WERI-Rb-1 (cell line): Measurements from ENCODE around the gene RET.

Experiments used
- DNase-seq: peaks from one replicate; pipeline ENCODE4 v3.0.0-alpha.2; 2020
- H3K27ac ChIP-seq: fragments of 250-450 bp; sonication (Bioruptor Pico); 2 replicates; pipeline ENCODE4 v1.5.1; 2020; ENCODE audit warnings: mild to moderate bottlenecking, moderate library complexity
- H3K27me3 ChIP-seq: fragments of 250-450 bp; sonication (Bioruptor Pico); 2 replicates; pipeline ENCODE4 v1.5.1; 2021; ENCODE audit warnings: mild to moderate bottlenecking, low read depth, moderate library complexity; ENCODE audit not compliant: insufficient read depth, severe bottlenecking
- H3K36me3 ChIP-seq: fragments of 250-450 bp; sonication (Bioruptor Pico); 2 replicates; pipeline ENCODE4 v1.5.1; 2020; ENCODE audit warnings: mild to moderate bottlenecking, moderate library complexity
- H3K4me3 ChIP-seq: 2 replicates; pipeline ENCODE4 v1.5.1; 2011; ENCODE audit warnings: low read depth, mild to moderate bottlenecking, control low read depth, low read length
- H3K9me3 ChIP-seq: fragments of 250-450 bp; sonication (Bioruptor Pico); 2 replicates; pipeline ENCODE4 v1.5.1; 2021; ENCODE audit warnings: mild to moderate bottlenecking, moderate library complexity; ENCODE audit not compliant: severe bottlenecking
- TF ChIP-seq, protein P1 (sequence below): IDR thresholded peaks from 2 replicates; pipeline ENCODE4 v1.5.1; 2011; ENCODE audit warnings: low read depth, mild to moderate bottlenecking, control low read depth, inconsistent platforms, low read length

RET gene

DNA sequence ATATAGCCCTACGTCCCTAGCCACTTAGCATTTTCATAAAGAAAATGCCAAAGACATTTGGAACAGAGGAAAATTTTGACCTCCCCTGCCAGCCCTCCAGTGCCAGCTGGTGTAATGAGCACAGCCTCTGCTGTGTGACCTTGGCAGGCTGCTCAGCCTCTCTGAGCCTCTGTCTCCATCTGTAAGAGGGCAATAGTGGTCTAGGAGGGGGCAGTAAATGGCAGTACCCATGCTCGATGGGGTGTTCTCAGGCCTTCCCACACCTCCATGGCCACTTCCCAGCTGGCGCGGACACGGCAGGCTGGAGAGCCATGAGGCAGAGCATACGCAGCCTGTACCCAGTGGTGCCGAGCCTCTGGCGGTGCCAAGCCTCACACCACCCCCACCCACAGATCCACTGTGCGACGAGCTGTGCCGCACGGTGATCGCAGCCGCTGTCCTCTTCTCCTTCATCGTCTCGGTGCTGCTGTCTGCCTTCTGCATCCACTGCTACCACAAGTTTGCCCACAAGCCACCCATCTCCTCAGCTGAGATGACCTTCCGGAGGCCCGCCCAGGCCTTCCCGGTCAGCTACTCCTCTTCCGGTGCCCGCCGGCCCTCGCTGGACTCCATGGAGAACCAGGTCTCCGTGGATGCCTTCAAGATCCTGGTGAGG, 37.3 kb downstream of the RET start:
- Histone ChIP-seq H3K4me3 (no peak overlapping the region), H3K9me3 (no peaks in the 10 kb centered on the region), H3K27ac (no peak overlapping the region), H3K27me3 (peaks cover 99% of the 10 kb centered on the region), H3K36me3 (no peaks in the 10 kb centered on the region)
- TF ChIP-seq, protein P1, sequence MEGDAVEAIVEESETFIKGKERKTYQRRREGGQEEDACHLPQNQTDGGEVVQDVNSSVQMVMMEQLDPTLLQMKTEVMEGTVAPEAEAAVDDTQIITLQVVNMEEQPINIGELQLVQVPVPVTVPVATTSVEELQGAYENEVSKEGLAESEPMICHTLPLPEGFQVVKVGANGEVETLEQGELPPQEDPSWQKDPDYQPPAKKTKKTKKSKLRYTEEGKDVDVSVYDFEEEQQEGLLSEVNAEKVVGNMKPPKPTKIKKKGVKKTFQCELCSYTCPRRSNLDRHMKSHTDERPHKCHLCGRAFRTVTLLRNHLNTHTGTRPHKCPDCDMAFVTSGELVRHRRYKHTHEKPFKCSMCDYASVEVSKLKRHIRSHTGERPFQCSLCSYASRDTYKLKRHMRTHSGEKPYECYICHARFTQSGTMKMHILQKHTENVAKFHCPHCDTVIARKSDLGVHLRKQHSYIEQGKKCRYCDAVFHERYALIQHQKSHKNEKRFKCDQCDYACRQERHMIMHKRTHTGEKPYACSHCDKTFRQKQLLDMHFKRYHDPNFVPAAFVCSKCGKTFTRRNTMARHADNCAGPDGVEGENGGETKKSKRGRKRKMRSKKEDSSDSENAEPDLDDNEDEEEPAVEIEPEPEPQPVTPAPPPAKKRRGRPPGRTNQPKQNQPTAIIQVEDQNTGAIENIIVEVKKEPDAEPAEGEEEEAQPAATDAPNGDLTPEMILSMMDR: no peak
- DNase-seq: no peak

DNA sequence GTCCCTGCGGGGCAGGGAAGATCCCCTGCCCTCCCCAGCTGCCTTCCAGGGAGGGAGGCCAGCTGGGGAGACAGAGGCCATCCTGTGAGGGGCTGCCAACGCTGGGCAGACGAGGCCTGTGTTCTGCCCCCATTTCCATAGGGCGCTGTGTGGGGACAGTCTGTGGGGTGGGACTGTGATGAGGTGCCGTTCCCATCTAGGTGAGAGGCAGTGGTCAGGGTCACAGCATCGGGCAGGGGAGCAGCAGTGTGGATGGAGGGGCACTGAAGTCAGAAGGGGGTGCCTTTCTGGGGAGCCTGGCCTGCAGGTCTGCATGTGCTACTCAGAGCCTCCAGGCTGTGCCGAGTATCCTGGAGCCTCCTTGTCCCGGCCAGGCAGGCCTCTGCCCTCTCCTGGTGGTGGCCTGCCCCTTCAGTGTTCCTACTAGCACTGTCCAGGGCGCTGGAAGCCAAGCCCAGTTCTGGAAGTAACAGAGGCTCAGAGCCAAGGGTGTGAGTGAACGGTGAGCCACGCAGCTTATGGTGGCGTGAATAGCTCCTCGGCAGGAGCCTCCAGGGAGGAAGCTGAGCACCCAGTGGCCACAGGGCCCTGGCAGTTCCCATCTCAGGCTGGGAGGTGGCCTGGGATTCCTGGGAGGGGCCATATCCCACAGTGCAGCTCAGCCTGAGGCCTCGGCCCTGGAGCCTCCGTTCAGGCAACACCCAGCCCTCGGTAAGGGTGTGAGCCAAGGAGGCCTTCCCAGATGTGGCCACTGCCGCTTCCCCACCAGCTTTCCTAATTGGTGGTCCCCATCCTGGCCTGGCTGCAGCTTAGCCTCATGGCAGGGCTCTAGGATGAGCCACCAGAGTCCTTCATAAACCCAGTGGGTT, 38.1 kb downstream of the RET start:
- Histone ChIP-seq H3K27ac (no peak overlapping the region), H3K9me3 (no peaks in the 10 kb centered on the region), H3K36me3 (no peaks in the 10 kb centered on the region), H3K27me3 (peaks cover 100% of the 10 kb centered on the region), H3K4me3 (no peak overlapping the region)
- TF ChIP-seq, protein P1: no peak
- no peak for DNase-seq

DNA sequence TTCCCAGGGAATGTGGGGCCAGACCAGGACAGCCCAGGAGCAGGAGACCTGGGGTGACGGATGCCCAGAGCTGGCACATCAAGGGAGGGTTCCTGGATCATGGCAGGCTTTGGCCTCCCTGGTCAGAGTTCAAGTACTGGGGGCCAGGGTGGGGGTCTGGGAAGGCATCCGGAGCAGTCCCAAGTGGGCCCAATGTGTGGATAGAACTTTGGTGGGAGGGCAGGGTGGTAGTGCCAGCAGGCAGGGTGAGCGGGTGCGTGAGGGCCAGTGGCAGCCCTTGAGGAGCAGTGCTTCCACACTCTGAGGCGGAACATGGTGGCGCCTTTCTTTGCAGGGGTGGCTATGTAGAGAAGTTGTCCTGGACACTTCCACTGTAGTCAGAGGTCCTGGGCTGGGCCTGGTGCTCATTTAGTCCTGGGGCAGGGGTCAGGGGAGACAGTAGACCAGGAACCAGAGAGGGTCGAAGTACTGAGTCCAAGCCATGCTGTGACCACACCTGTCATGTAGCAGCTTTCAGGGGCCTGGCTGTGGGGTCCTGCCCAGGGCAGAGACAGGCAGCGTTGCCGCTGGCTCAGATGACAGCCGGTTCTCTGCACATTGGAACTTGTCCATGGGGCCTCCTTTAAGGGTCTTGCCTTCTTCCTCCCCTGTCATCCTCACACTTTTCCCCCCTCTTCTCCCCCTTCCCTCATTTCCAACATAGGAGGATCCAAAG, 39.2 kb downstream of the RET start:
- no peak overlapping the region for H3K27ac ChIP-seq

DNA sequence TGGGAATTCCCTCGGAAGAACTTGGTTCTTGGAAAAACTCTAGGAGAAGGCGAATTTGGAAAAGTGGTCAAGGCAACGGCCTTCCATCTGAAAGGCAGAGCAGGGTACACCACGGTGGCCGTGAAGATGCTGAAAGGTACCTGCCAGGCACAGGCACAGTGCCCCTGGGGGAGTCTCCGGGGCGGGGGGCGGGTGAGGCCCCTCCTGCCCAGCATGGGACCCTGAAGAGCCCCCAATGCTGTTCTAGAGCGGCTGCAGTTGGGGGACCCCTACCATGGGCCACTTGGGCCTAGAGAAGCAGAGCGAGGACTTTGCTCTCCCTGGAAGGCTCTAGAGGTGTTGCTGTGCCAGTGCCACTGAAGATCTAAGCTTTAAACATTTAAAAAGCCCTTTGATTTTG, 39.7 kb downstream of the RET start:
- TF ChIP-seq, protein P1: no peak
- DNase-seq: no peak
- Histone ChIP-seq H3K27ac (no peak overlapping the region), H3K36me3 (no peaks in the 10 kb centered on the region), H3K27me3 (peaks cover 90% of the 10 kb centered on the region), H3K9me3 (no peaks in the 10 kb centered on the region), H3K4me3 (no peak overlapping the region)

More for the DNA sequence above, 39.2 kb downstream of the RET start:
- no peak for DNase-seq
- TF ChIP-seq, protein P1: no peak
- H3K27me3 ChIP-seq: peaks cover 96% of the 10 kb centered on the region
- no peak overlapping the region for H3K4me3 ChIP-seq
- no peaks in the 10 kb centered on the region for H3K9me3 ChIP-seq
- H3K36me3 ChIP-seq: no peaks in the 10 kb centered on the region

DNA sequence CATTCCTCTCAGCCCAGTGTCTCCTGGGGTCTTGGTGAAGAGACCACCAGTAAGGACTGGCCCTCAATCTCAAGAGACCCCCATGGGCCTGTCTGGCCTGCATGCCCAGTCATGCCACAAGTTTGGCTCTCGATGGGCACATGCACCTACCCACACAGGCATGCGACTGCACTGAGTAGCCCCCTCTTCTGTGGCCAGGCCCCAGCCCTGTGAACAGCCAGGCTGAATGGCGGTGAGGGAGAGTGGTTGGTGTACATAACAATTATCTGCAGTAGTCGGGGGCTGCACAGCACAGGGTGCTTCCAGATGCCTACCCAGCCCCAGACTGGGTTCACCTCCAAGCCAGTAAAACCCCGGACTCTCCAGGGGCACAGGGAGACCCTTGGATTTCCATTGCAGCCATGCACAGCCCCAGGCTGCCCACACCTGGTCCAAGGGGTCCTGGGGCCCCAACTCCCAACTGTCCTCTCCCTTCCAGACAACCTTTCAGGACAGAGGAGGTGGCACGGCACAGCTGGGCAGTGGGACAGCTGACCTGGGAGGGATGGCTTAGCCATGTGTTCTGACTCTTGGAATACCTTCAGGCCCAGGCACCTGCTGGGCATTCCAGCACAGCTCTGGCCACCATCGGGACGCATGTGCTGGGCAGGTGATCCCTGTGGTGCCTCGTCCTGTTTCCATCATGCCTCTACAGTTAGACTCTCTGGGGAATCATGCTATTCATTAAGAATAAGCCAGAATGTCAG, 40.3 kb downstream of the RET start:
- Histone ChIP-seq H3K27ac (no peak overlapping the region), H3K36me3 (no peaks in the 10 kb centered on the region), H3K9me3 (no peaks in the 10 kb centered on the region), H3K27me3 (peaks cover 87% of the 10 kb centered on the region), H3K4me3 (no peak overlapping the region)
- TF ChIP-seq, protein P1: no peak
- no peak for DNase-seq
